ENCODE results near the gene ZBED2.
"Not testable (repeated sequence)": the region's sequence is repeated elsewhere in the genome, so short reads cannot be mapped to it uniquely, and the experiment has no call there.

Gene ZBED2

DNA sequence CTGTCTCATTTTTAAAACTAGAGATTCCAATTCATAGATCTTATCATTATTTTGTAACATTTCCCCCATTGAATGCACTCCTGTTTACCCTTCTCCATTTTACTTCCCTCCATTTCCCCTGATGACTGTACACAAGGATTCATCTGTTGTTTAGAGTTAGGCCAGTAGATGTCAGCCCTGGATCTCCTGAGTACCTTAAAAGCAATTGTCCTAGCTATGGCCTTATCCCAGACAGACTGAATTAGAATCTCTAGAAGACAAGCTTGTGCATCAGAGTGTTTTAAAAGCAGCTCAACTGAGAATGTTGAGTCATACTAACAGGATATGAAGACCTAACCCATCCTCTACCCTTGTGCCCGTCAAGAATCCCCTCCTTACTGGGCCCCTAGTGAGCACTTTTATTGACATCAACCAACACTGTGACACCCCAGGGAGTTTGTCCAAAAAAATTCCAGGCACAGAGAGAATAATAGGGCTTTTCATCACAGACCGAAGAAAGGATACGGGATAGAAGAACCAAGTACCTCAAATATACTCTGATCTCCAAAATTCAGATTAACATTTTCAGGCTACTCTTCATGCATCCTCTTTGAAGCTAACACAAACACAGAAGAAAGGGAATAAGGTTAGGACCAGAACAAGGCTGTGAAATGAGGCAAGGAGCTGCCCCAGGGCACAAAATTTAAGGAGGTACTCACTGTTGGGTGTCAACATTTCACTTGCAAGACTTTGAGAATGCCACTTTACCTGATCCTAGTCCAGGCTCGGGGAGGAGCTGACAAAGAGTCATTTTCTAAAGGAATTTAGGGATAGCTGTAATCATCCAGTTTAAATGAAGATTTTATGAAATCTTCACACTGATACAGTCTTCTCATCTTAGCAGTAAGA is 17.1 kb downstream of the ZBED2 start:
- Histone ChIP-seq H3K36me3 (peaks cover 0 to 88% (median 40%) of the 10 kb centered on the region in 11 experiments; a peak in 16 of 22 replicates), H3K27ac (0 out of 22 replicates have a peak overlapping the region, but pooled peaks of 1 of the 11 experiments have one; percentile 2), H4K20me1 (no peaks in the 10 kb centered on the region), H3K9ac (no peak overlapping the region), H3K4me2 (no peak overlapping the region), H3K4me3 (no peak overlapping the region), H3K4me1 (no peaks in the 10 kb centered on the region; a peak in 1 of 20 replicates), H3K9me3 (replicated peaks in 1 of 11) (peaks cover 0 to 24% (median 17%) of the 10 kb centered on the region in 11 experiments; a peak in 18 of 22 replicates), H3K27me3 (no peaks in the 10 kb centered on the region)
- no peak for TF ChIP-seq Cebpa-rat (IDR thresholded peaks at IDR 0.05)

DNA sequence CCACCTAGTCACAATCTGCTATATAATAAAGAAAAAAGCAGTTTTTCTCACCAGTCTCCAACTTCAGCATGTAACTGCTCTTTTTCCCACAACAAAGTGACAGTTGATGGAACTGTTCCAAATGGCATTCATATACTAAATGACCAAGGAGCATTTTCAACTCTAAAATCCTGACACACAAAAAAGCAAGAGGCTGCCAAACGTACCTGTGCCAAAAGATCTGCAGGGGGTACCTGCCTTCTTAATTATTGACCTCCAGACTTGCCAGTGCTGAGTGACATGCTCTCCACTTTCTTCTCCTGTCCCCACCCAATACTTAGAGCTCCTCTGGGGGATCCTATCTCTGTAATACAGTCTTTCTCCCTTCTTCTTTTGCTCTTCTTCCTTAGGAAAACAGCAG is 18.0 kb downstream of the ZBED2 start:
- no peak for TF ChIP-seq Cebpa-rat (IDR thresholded peaks at IDR 0.05)
- no peak overlapping the region for H3K4me2 ChIP-seq
- H3K9ac ChIP-seq = no peak overlapping the region
- no peaks in the 10 kb centered on the region for H3K4me1 ChIP-seq
- no peaks in the 10 kb centered on the region for H4K20me1 ChIP-seq
- H3K9me3 ChIP-seq (replicated peaks in 1 of 11) = peaks cover 0 to 15% (median 8%) of the 10 kb centered on the region in 11 experiments; a peak in 15 of 22 replicates
- H3K4me3 ChIP-seq = no peak overlapping the region
- no peaks in the 10 kb centered on the region for H3K27me3 ChIP-seq
- H3K36me3 ChIP-seq = peaks cover 0 to 88% (median 33%) of the 10 kb centered on the region in 11 experiments; a peak in 16 of 22 replicates
- H3K27ac ChIP-seq = no peak overlapping the region

DNA sequence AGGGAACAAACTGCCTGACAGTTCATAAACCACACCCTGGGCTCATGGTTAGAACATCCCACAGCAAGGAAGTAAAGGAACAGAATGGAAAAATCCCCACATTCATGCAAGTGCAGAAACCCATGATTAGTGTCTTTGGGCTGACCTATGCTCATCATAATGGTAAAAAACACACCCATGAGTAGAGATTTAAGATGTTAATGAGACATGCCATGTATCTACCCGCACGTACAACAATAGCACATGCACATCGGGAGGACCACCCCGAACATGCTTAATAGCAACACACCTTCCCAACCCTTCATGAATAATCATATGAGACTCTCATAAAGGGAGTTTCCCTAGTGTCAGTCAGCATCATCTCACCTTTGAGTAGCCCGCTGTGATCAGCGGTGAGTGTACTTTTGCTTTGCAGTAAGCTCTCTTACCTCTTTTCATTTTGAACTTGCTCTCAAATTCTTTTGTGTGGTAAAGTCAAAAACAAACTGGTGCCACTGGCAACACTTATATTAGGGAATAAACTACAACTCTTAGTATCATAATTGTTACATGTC is 23.2 kb downstream of the ZBED2 start:
- H3K4me3 ChIP-seq = no peak overlapping the region
- no peak overlapping the region for H3K27ac ChIP-seq
- no peak for TF ChIP-seq Cebpa-rat (IDR thresholded peaks at IDR 0.05)
- no peaks in the 10 kb centered on the region for H3K4me1 ChIP-seq
- no peaks in the 10 kb centered on the region for H4K20me1 ChIP-seq
- no peak overlapping the region for H3K4me2 ChIP-seq
- no peak overlapping the region for H3K9ac ChIP-seq
- H3K9me3 ChIP-seq (replicated peaks in 1 of 11) = peaks cover 0 to 7% (median 0%) of the 10 kb centered on the region in 11 experiments; a peak in 2 of 22 replicates
- peaks cover 0 to 87% (median 49%) of the 10 kb centered on the region in 11 experiments; a peak in 15 of 22 replicates for H3K36me3 ChIP-seq
- H3K27me3 ChIP-seq = no peaks in the 10 kb centered on the region

DNA sequence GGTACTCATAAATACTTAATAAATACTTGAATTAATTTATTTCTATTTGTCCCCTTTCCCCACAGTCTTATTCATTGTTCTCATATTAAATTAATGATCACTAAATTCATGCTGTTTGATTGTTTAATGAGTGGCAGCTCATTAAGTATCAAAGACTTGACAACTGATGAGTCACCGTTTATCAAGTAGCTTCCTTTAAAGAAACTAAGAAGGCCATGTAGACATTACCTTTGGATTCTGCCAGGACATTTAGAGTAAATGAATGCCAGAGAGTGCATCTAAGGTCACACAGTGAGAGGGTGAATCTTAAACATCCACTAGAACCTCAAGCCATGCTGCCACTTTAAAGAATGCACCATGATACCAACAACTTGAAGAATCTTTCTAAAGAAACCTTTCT is 23.9 kb downstream of the ZBED2 start:
- H3K4me1 ChIP-seq = no peaks in the 10 kb centered on the region
- H3K4me2 ChIP-seq = no peak overlapping the region
- no peak overlapping the region for H3K9ac ChIP-seq
- H4K20me1 ChIP-seq = no peaks in the 10 kb centered on the region
- no peak overlapping the region for H3K27ac ChIP-seq
- peaks cover 0 to 86% (median 49%) of the 10 kb centered on the region in 11 experiments; a peak in 15 of 22 replicates for H3K36me3 ChIP-seq
- no peaks in the 10 kb centered on the region for H3K27me3 ChIP-seq
- TF ChIP-seq Cebpa-rat (IDR thresholded peaks at IDR 0.05) = no peak
- H3K9me3 ChIP-seq (replicated peaks in 1 of 11) = peaks cover 0 to 7% (median 0%) of the 10 kb centered on the region in 11 experiments; a peak in 2 of 22 replicates
- H3K4me3 ChIP-seq = no peak overlapping the region

DNA sequence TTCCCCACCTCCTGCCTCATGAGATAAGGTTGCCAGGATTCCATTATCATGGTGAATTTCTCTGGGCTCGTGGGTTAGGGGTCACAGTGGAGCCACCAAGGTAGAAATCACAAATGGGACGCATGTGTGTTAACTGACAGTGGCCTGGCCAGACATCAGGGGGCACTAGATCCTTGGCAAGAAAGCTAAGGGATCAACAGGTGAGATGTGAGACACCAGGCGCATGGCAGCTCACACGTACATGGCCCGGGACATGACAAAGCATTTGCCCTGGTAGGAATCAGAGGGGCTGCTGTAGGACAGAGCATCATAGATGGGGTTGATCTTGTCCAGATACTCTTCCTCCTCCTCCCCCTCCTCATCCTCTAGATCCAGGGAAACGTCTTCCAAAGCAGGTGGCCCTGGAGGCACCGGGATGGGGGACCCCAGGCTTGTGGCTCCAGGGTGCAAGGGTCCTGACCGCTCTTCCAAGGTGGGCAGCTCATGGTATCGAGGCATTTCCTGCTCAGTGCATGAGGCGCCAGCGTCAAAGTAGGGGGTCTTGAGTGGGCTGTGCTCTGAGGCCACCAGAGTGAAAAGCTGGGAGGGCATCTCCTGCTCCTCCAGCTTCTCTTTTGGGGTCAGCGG is 24.6 kb downstream of the ZBED2 start:
- Histone ChIP-seq H3K4me1 (no peaks in the 10 kb centered on the region), H3K4me2 (no peak overlapping the region), H3K27me3 (no peaks in the 10 kb centered on the region), H3K27ac (no peak overlapping the region), H3K36me3 (peaks cover 0 to 82% (median 45%) of the 10 kb centered on the region in 11 experiments; a peak in 15 of 22 replicates), H4K20me1 (no peaks in the 10 kb centered on the region), H3K4me3 (no peak overlapping the region), H3K9me3 (replicated peaks in 1 of 11) (peaks cover 0 to 7% (median 0%) of the 10 kb centered on the region in 11 experiments; a peak in 2 of 22 replicates), H3K9ac (no peak overlapping the region)
- TF ChIP-seq Cebpa-rat (IDR thresholded peaks at IDR 0.05) = no peak

DNA sequence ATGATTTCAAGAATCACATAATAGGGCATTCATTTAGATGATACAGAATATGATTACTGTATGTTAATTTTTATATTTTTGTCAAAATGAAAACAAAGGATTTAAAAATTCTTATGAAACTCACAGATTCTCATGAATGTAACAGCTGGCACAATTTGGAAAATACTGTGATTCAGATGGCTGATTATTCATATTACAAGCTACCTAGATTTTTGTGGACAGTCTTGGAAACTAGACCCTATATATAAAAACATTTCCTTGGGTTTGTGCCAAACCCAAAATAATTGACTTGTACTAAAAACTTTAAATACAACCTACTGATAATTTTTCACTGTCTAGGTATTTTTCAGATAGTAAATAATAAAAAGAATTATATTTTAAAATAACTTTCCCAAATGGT is 26.2 kb downstream of the ZBED2 start:
- no peak overlapping the region for H3K4me3 ChIP-seq
- no peak overlapping the region for H3K9ac ChIP-seq
- no peak overlapping the region for H3K4me2 ChIP-seq
- H3K9me3 ChIP-seq (replicated peaks in 1 of 11) = peaks cover 0 to 7% (median 0%) of the 10 kb centered on the region in 11 experiments; a peak in 2 of 22 replicates
- H3K27ac ChIP-seq = no peak overlapping the region
- no peak for TF ChIP-seq Cebpa-rat (IDR thresholded peaks at IDR 0.05)
- peaks cover 0 to 71% (median 49%) of the 10 kb centered on the region in 11 experiments; a peak in 15 of 22 replicates for H3K36me3 ChIP-seq
- no peaks in the 10 kb centered on the region for H3K27me3 ChIP-seq
- H3K4me1 ChIP-seq = no peaks in the 10 kb centered on the region
- H4K20me1 ChIP-seq = no peaks in the 10 kb centered on the region

DNA sequence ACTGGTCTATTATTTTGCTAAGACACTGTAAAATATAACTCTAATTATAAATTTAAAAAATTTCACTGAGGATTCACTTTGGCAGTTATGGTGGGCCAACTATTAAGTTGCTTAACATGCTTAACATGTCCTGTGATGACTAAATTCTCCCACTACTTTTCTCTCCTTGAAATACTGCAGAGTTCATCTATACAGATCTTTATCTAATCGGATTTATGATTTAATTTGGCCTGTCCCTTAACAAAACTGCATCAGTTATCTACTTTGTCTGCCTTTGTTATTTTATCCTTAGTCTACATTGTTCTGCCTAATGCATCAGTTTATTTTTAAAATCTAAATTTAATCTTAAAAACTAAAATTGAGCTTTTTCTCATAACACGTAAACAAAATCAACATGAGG is 26.8 kb downstream of the ZBED2 start:
- Histone ChIP-seq H4K20me1 (no peaks in the 10 kb centered on the region), H3K27me3 (no peaks in the 10 kb centered on the region), H3K36me3 (peaks cover 0 to 65% (median 49%) of the 10 kb centered on the region in 11 experiments; a peak in 15 of 22 replicates), H3K9ac (no peak overlapping the region), H3K27ac (no peak overlapping the region), H3K9me3 (replicated peaks in 1 of 11) (peaks cover 0 to 7% (median 0%) of the 10 kb centered on the region in 11 experiments; a peak in 2 of 22 replicates), H3K4me3 (no peak overlapping the region), H3K4me2 (no peak overlapping the region), H3K4me1 (no peaks in the 10 kb centered on the region)
- TF ChIP-seq Cebpa-rat (IDR thresholded peaks at IDR 0.05) = no peak

DNA sequence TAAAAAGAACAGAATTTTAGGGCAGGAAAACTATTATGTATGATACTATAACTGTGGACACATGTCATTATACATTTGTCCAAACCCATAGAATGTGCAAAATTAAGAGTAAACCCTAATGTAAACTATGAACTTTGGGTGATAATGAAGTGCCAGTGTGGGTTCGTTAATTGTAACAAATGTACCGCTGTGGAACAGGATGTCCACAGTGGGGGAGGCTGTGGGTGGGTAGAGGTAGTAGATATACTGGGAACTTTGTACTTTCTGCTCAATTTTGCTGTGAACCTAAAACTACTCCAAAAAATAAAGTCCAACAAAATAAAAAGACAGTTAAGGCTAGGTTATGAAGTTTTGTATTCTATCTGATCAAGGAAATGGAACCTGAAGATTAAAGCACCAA is 28.3 kb downstream of the ZBED2 start:
- no peak overlapping the region for H3K27ac ChIP-seq
- H3K27me3 ChIP-seq = no peaks in the 10 kb centered on the region
- H3K9me3 ChIP-seq (replicated peaks in 1 of 11) = peaks cover 0 to 10% (median 0%) of the 10 kb centered on the region in 11 experiments; a peak in 5 of 22 replicates
- no peak overlapping the region for H3K4me2 ChIP-seq
- peaks cover 0 to 51% (median 46%) of the 10 kb centered on the region in 11 experiments; a peak in 15 of 22 replicates for H3K36me3 ChIP-seq
- H3K4me3 ChIP-seq = no peak overlapping the region
- no peak overlapping the region for H3K9ac ChIP-seq
- no peak for TF ChIP-seq Cebpa-rat (IDR thresholded peaks at IDR 0.05)
- H3K4me1 ChIP-seq = no peaks in the 10 kb centered on the region
- no peaks in the 10 kb centered on the region for H4K20me1 ChIP-seq

DNA sequence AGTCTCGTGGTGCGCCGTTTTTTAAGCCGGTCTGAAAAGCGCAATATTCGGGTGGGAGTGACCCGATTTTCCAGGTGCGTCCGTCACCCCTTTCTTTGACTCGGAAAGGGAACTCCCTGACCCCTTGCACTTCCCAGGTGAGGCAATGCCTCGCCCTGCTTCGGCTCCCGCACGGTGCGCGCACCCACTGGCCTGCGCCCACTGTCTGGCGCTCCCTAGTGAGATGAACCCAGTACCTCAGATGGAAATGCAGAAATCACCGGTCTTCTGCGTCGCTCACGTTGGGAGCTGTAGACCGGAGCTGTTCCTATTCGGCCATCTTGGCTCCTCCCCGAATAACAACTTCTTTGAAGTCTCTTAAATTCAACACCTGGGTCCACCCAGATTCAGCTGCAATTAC is 33.2 kb downstream of the ZBED2 start:
- H3K4me1 ChIP-seq, H3K27ac ChIP-seq, H3K4me3 ChIP-seq: not testable (repeated sequence)

More for the DNA sequence above, 33.2 kb downstream of the ZBED2 start:
- not testable (repeated sequence) for H3K4me2 ChIP-seq; H3K27me3 ChIP-seq; H3K9me3 ChIP-seq (replicated peaks in 1 of 11); H3K9ac ChIP-seq; H4K20me1 ChIP-seq
- H3K36me3 ChIP-seq = peaks cover 0 to 12% (median under 1%) of the 10 kb centered on the region in 11 experiments; a peak in 5 of 22 replicates

Data from BLaER1 treated with 17β-estradiol and CSF1 and Interleukin-3, amounts not matched to agents 10 nM and 100 nM (cell line).